ENCODE results near the gene CALN1.

- TF ChIP-seq POLR2A (IDR thresholded peaks at IDR 0.05; ENCODE audit: control extremely low read depth in 1 of 2, low read depth in 2 of 2, low read length in 2 of 2) (no peak), CBX5 (IDR thresholded peaks at IDR 0.05; ENCODE audit: low read depth, low read length) (no peak), POU5F1 (IDR thresholded peaks at IDR 0.05; ENCODE audit: low read depth, low read length) (no peak)
- TF ChIP-seq, protein P1, sequence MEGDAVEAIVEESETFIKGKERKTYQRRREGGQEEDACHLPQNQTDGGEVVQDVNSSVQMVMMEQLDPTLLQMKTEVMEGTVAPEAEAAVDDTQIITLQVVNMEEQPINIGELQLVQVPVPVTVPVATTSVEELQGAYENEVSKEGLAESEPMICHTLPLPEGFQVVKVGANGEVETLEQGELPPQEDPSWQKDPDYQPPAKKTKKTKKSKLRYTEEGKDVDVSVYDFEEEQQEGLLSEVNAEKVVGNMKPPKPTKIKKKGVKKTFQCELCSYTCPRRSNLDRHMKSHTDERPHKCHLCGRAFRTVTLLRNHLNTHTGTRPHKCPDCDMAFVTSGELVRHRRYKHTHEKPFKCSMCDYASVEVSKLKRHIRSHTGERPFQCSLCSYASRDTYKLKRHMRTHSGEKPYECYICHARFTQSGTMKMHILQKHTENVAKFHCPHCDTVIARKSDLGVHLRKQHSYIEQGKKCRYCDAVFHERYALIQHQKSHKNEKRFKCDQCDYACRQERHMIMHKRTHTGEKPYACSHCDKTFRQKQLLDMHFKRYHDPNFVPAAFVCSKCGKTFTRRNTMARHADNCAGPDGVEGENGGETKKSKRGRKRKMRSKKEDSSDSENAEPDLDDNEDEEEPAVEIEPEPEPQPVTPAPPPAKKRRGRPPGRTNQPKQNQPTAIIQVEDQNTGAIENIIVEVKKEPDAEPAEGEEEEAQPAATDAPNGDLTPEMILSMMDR (IDR thresholded peaks at IDR 0.05; ENCODE audit: control extremely low read depth in 1 of 3, insufficient read depth in 1 of 3, low read depth in 1 of 3, low read length in 3 of 3): no peak
Measured at GRCh38 chr7:72016574-72016973, 395.6 kb downstream of the CALN1 start.

Measured in H1 (cell line).